OCI-LY7 (cell line): ENCODE measurements around the gene USHBP1. TPM values are rescaled to one million over a fixed set of nuclear protein-coding genes. Genes with fewer than 3 reads are reported as not detected.

Source experiments
- BruUV-seq: library from RNA; stranded (reverse); fragments of 400-500 nt; replicated peaks from 2 replicates; lab custom pipeline; 2021; lab: Mats Ljungman, UMichigan
- CTCF ChIA-PET: fragments of 300-600 bp; sonication (Branson Sonifier 250); formaldehyde crosslinking; loops from one replicate; lab custom pipeline; 2022; ENCODE audit warnings: antibody characterized with exemption; ENCODE audit not compliant: unreplicated experiment; lab: Charles Lee
- POLR2A ChIA-PET: fragments of 300-600 bp; sonication (Branson Sonifier 250); formaldehyde crosslinking; loops from one replicate; lab custom pipeline; 2022; ENCODE audit warnings: antibody characterized with exemption; lab: Charles Lee
- DNase-seq: peaks from one replicate; pipeline ENCODE4 v3.0.0-alpha.2; 2015; ENCODE audit warnings: low spot score
- H2AFZ ChIP-seq: fragments of 200-600 bp; sonication (generic), shearing (Covaris generic); 2 replicates; pipeline ENCODE4 v1.6.1; 2014; ENCODE audit warnings: mild to moderate bottlenecking, antibody characterized with exemption, low read length, moderate library complexity
- H3K27ac ChIP-seq: fragments of 200-600 bp; sonication (generic); 2 replicates; pipeline ENCODE4 v1.5.1; 2014; ENCODE audit warnings: mixed run types, low read depth, mild to moderate bottlenecking, moderate library complexity, low read length, inconsistent platforms; ENCODE audit not compliant: poor library complexity, severe bottlenecking
- H3K36me3 ChIP-seq: fragments of 200-600 bp; sonication (generic); 2 replicates; pipeline ENCODE4 v1.6.1; 2014; ENCODE audit warnings: mild to moderate bottlenecking, antibody characterized with exemption, low read length, moderate library complexity, mixed read lengths; ENCODE audit not compliant: insufficient read depth
- H3K4me1 ChIP-seq: fragments of 200-600 bp; sonication (generic); 2 replicates; pipeline ENCODE4 v1.5.1; 2014; ENCODE audit warnings: mild to moderate bottlenecking, low read length; ENCODE audit not compliant: insufficient read depth, poor library complexity, severe bottlenecking
- H3K4me2 ChIP-seq: fragments of 200-600 bp; sonication (generic); 2 replicates; pipeline ENCODE4 v1.6.1; 2014; ENCODE audit warnings: mild to moderate bottlenecking, low read length
- H3K4me3 ChIP-seq: fragments of 200-600 bp; sonication (generic); 2 replicates; pipeline ENCODE4 v1.5.1; 2014; ENCODE audit warnings: mild to moderate bottlenecking, low read depth, low read length; ENCODE audit not compliant: poor library complexity, severe bottlenecking
- H3K79me2 ChIP-seq: fragments of 200-600 bp; sonication (generic); 2 replicates; pipeline ENCODE4 v1.6.1; 2016; ENCODE audit warnings: low read depth, mild to moderate bottlenecking, low read length, moderate library complexity, mixed read lengths; ENCODE audit not compliant: insufficient read depth
- H3K9me2 ChIP-seq: fragments of 200-600 bp; sonication (generic); 2 replicates; pipeline ENCODE4 v1.6.1; 2016; ENCODE audit warnings: mild to moderate bottlenecking, low read length, mixed read lengths; ENCODE audit not compliant: insufficient read depth
- H3K9me3 ChIP-seq: fragments of 200-600 bp; sonication (generic); 2 replicates; pipeline ENCODE4 v1.6.1; 2014; ENCODE audit warnings: mild to moderate bottlenecking, mixed run types, low read length, mixed read lengths
- H4K20me1 ChIP-seq: fragments of 200-600 bp; sonication (generic); 2 replicates; pipeline ENCODE4 v1.6.1; 2014; ENCODE audit warnings: mild to moderate bottlenecking, antibody characterized with exemption, low read length, moderate library complexity, mixed read lengths; ENCODE audit not compliant: insufficient read depth
- EZH2phosphoT487 ChIP-seq: fragments of 200-600 bp; sonication (generic); IDR thresholded peaks from 2 replicates; pipeline ENCODE4 v1.6.1; 2018; ENCODE audit warnings: low read depth, borderline replicate concordance, mild to moderate bottlenecking, mixed run types, antibody characterized with exemption, low read length, moderate library complexity, mixed read lengths
- intact Hi-C: fragments of 100-400 bp; cut with micrococcal nuclease; formaldehyde crosslinking; loops from one replicate; pipeline ENCODE4 v1.10.0; 2022; ENCODE audit not compliant: unreplicated experiment
- total RNA-seq, 2 experiments: library from RNA; depleted of rRNA in 1 of 2; stranded (reverse); fragments of >200 nt in 1 of 2; shearing (Covaris generic) in 1 of 2; gene quantifications; 2 replicates each; pipeline ENCODE4 v1.2.3, GENCODE V29; 2014 to 2022
- TF ChIP-seq, protein P1 (sequence below): fragments of 200-600 bp; sonication (generic); conservative IDR thresholded peaks from 2 replicates; pipeline ENCODE4 v1.5.1; 2014; ENCODE audit warnings: mild to moderate bottlenecking, antibody characterized with exemption, low read length, moderate library complexity, mixed read lengths

Gene USHBP1
- total RNA-seq, 2 experiments from 2014 or later: 3.1 to 7.6 TPM

DNA sequence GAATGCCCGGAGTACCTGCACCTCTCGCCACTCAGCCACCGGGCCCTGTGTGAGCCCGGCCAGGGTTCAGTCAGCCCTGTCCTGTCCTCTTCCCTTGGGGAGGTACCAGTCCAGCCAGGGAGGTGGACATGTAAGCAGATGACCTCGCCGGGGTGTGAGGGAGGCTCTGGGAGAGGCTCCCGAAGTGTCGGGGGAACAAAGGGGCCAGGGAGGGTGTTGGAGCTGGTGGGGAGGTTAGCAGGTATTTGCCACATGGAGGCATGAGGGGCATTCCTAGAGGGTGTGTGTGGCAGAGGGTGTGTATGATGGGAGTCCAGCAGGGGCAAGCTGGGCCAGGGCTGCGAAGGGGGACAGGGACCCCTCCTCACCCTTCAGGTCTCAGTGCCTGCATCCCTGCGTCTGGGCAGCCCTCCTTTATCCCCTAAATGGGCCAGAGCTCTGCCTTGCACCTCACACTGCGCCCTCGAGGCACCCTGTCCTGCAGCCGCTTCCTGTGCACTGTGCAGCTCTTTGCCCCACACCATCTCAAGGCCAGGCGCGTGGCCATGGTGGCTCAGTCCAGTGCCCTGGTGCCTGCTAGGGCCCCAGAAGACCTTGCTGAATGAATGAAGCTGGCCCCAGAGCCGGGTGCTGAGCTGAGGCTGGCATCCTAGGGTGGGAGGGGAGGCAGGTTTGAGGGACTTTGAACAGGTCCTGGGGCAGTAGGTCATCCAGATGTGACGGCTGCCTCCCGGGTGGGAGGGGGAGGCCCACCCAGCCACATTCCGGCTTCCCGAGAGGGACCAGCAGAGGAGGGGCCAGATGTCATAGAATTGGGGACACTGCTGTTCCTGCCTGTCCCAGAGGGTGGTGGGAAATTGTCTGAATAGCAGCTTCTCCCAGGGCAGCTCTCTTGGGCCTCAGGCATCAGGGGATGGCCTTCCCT is 47.9 kb upstream of the USHBP1 start:
- no peak for DNase-seq

GRCh38 chr19:17311455-17312188 is 47.1 kb upstream of the USHBP1 start:
- no TSS peak for BruUV-seq
- Histone ChIP-seq H3K79me2 (peaks cover 25% of the 10 kb centered on the region), H3K4me2 (no peak overlapping the region)

More for the DNA sequence above, 47.9 kb upstream of the USHBP1 start:
- Histone ChIP-seq H2AFZ (no peak overlapping the region), H4K20me1 (0 out of 2 replicates have a peak, but pooled peaks cover 5% of the 10 kb centered on the region), H3K4me2 (no peak overlapping the region), H3K4me3 (no peak overlapping the region), H3K4me1 (peaks cover 18% of the 10 kb centered on the region), H3K9me2 (no peaks in the 10 kb centered on the region), H3K79me2 (peaks cover 22% of the 10 kb centered on the region), H3K27ac (no peak overlapping the region), H3K36me3 (peaks cover 35% of the 10 kb centered on the region), H3K9me3 (no peaks in the 10 kb centered on the region)
- intact Hi-C loops: no loop called here
- POLR2A ChIA-PET: interaction anchor here (1.0 kb wide), 1 partner anchor 20 kb away, joined by 6 read pairs; no protein-coding TSS in a partner anchor
- CTCF ChIA-PET: no interaction called here
- no peak for TF ChIP-seq EZH2phosphoT487
- TF ChIP-seq, protein P1, sequence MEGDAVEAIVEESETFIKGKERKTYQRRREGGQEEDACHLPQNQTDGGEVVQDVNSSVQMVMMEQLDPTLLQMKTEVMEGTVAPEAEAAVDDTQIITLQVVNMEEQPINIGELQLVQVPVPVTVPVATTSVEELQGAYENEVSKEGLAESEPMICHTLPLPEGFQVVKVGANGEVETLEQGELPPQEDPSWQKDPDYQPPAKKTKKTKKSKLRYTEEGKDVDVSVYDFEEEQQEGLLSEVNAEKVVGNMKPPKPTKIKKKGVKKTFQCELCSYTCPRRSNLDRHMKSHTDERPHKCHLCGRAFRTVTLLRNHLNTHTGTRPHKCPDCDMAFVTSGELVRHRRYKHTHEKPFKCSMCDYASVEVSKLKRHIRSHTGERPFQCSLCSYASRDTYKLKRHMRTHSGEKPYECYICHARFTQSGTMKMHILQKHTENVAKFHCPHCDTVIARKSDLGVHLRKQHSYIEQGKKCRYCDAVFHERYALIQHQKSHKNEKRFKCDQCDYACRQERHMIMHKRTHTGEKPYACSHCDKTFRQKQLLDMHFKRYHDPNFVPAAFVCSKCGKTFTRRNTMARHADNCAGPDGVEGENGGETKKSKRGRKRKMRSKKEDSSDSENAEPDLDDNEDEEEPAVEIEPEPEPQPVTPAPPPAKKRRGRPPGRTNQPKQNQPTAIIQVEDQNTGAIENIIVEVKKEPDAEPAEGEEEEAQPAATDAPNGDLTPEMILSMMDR: no peak
- BruUV-seq: no TSS peak

More at GRCh38 chr19:17311455-17312188, 47.1 kb upstream of the USHBP1 start:
- Histone ChIP-seq H4K20me1 (0 out of 2 replicates have a peak, but pooled peaks cover 5% of the 10 kb centered on the region), H2AFZ (no peak overlapping the region), H3K4me1 (peaks cover 19% of the 10 kb centered on the region), H3K4me3 (no peak overlapping the region), H3K27ac (no peak overlapping the region), H3K9me2 (no peaks in the 10 kb centered on the region), H3K9me3 (no peaks in the 10 kb centered on the region), H3K36me3 (peaks cover 37% of the 10 kb centered on the region)
- ChIA-PET CTCF (no interaction called here), POLR2A (no interaction called here)
- intact Hi-C loops: no loop called here
- no peak for DNase-seq
- TF ChIP-seq, protein P1: no peak
- no peak for TF ChIP-seq EZH2phosphoT487
